GM19240 (cell line): Measurements from ENCODE around the gene ASCL1.

Experiments used
- DNase-seq: peaks from one replicate; pipeline ENCODE4 v3.0.0; 2011; ENCODE audit warnings: low spot score; ENCODE audit not compliant: insufficient read length

Gene ASCL1

GRCh38 chr12:102957339-102958050, at the start of gene ASCL1:
ASCL1 (plus strand) TSS chr12:102957674; CDS start chr12:102958245, 571 bp downstream.
- DNase-seq, result no peak

- DNase-seq, result no peak
Observed at GRCh38 chr12:102907918-102908317, 49.6 kb upstream of the ASCL1 start.

- DNase-seq, result no peak
Observed at GRCh38 chr12:102910137-102910536, 47.3 kb upstream of the ASCL1 start.

GRCh38 chr12:102910792-102911191, 46.7 kb upstream of the ASCL1 start:
- DNase-seq, result no peak

GRCh38 chr12:102911320-102911719, 46.2 kb upstream of the ASCL1 start:
- DNase-seq, result no peak

GRCh38 chr12:102912258-102912657, 45.2 kb upstream of the ASCL1 start:
- no peak for DNase-seq

- no peak for DNase-seq
Observed at GRCh38 chr12:102913453-102914226, 43.8 kb upstream of the ASCL1 start.

GRCh38 chr12:102916252-102917025, 41.0 kb upstream of the ASCL1 start:
- no peak for DNase-seq

- DNase-seq, result no peak
Observed at GRCh38 chr12:102917026-102917787, 40.3 kb upstream of the ASCL1 start, which contains the start of gene PAH. PAH (minus strand) TSS chr12:102917244; CDS start chr12:102917130, 114 bp downstream.

- DNase-seq, result no peak
Observed at GRCh38 chr12:102918840-102919239, 38.6 kb upstream of the ASCL1 start.

- no peak for DNase-seq
Observed at GRCh38 chr12:102920271-102920670, 37.2 kb upstream of the ASCL1 start.

GRCh38 chr12:102921240-102921639, 36.2 kb upstream of the ASCL1 start:
- no peak for DNase-seq

- no peak for DNase-seq
Observed at GRCh38 chr12:102927220-102927619, 30.3 kb upstream of the ASCL1 start.

- DNase-seq, result no peak
Observed at GRCh38 chr12:102933168-102933567, 24.3 kb upstream of the ASCL1 start.

- DNase-seq, result no peak
Observed at GRCh38 chr12:102939059-102939458, 18.4 kb upstream of the ASCL1 start.

- no peak for DNase-seq
Observed at GRCh38 chr12:102939670-102940222, 17.7 kb upstream of the ASCL1 start.

GRCh38 chr12:102946042-102946441, 11.4 kb upstream of the ASCL1 start:
- no peak for DNase-seq

- DNase-seq, result no peak
Observed at GRCh38 chr12:102948941-102949352, 8.5 kb upstream of the ASCL1 start.

- DNase-seq, result no peak
Observed at GRCh38 chr12:102950107-102950949, 7.1 kb upstream of the ASCL1 start.
